LNCAP (cell line): ENCODE data around the gene KRT76.

Experiments
- TF ChIP-seq, protein P1 (sequence below): fragments of 450-650 bp; IDR thresholded peaks from 2 replicates; pipeline ENCODE4 v1.5.1; 2017; ENCODE audit warnings: mild to moderate bottlenecking

Gene KRT76

DNA sequence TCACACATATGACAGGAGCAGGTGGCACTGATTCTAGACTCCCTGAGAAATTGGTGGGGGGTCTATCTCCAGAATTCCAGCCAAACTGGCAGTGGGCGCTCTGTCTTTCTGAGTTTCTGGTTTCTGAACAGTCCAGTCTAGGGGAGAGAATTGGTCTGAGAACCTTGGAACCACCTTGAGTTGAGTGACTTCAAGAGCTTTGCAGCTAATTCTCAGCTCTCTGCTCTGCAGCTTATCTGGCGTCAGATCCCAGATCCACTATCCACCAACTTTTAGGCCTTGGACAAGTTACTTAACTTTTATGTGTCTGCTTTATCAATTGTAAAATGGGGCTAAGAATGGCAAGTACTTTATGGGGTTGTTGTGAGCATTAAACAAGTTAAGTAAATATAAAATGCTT is 1.7 kb upstream of the KRT76 start:
- TF ChIP-seq, protein P1, sequence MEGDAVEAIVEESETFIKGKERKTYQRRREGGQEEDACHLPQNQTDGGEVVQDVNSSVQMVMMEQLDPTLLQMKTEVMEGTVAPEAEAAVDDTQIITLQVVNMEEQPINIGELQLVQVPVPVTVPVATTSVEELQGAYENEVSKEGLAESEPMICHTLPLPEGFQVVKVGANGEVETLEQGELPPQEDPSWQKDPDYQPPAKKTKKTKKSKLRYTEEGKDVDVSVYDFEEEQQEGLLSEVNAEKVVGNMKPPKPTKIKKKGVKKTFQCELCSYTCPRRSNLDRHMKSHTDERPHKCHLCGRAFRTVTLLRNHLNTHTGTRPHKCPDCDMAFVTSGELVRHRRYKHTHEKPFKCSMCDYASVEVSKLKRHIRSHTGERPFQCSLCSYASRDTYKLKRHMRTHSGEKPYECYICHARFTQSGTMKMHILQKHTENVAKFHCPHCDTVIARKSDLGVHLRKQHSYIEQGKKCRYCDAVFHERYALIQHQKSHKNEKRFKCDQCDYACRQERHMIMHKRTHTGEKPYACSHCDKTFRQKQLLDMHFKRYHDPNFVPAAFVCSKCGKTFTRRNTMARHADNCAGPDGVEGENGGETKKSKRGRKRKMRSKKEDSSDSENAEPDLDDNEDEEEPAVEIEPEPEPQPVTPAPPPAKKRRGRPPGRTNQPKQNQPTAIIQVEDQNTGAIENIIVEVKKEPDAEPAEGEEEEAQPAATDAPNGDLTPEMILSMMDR, result no peak

GRCh38 chr12:52777566-52777965 is 421 bp upstream of the KRT76 start:
- TF ChIP-seq, protein P1, result no peak

- TF ChIP-seq, protein P1, result no peak
These were observed 710 bp downstream of the KRT76 start for GRCh38 chr12:52776435-52776834.

DNA sequence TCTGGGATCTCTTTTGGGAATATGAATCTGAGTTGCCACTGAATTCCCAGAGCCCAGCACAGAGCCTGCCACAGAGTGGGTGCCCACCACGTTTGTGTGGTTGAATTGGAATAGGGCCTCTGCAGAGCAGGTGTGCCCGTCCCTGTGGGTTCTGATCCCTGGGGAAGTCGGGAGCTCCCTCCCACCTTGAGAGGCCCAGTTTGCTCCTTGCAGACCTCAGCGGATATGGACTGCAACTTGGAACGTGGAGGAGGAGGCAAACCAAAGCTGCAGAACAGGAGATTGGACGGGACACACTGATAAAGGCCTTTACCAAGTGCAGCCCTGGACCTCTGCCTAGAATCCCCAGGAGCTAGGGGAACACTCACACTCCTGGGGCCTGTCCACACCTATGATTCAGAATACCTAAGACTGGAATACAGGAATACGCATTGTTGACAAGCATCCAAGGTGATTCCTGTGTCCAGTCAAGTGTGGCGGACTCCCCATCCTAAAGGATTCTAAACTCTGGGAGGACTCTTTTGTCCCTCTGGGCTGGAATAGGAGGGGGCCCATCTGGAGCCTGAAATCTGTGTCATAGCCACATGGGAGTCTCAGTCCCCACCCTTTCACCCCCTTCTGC is 2.4 kb downstream of the KRT76 start:
- TF ChIP-seq, protein P1, result no peak

- TF ChIP-seq, protein P1, result no peak
These were observed 4.4 kb downstream of the KRT76 start for GRCh38 chr12:52772772-52773171.

- TF ChIP-seq, protein P1, result no peak
These were observed 5.0 kb downstream of the KRT76 start for GRCh38 chr12:52772188-52772587.

- TF ChIP-seq, protein P1, result no peak
These were observed 5.6 kb downstream of the KRT76 start for GRCh38 chr12:52771505-52771904.

GRCh38 chr12:52771088-52771487 is 6.1 kb downstream of the KRT76 start:
- TF ChIP-seq, protein P1, result no peak
